ENCODE results near the gene ADGRF5.

DNA sequence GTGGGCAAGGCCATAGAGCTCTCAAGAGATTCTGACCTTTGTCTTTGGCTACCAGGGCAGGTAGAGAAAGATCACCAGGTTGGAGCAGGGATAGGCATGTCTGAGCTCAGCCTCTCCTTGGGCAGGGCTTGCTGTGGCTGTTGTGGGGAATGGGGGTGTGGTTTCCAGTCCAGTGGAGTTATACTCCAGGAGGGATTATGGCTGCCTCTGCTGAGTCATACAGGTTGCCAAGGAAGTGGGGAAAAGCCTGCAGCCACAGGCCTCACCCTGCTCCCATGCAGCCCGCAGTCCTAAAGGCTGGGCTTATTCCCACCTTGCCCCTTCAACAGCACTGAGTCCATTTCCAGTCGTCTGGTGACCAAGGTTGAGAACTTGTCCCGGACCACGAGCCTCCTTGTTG is 106.6 kb downstream of the ADGRF5 start:
- TF ChIP-seq, protein P1, sequence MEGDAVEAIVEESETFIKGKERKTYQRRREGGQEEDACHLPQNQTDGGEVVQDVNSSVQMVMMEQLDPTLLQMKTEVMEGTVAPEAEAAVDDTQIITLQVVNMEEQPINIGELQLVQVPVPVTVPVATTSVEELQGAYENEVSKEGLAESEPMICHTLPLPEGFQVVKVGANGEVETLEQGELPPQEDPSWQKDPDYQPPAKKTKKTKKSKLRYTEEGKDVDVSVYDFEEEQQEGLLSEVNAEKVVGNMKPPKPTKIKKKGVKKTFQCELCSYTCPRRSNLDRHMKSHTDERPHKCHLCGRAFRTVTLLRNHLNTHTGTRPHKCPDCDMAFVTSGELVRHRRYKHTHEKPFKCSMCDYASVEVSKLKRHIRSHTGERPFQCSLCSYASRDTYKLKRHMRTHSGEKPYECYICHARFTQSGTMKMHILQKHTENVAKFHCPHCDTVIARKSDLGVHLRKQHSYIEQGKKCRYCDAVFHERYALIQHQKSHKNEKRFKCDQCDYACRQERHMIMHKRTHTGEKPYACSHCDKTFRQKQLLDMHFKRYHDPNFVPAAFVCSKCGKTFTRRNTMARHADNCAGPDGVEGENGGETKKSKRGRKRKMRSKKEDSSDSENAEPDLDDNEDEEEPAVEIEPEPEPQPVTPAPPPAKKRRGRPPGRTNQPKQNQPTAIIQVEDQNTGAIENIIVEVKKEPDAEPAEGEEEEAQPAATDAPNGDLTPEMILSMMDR (IDR thresholded peaks at IDR 0.05; ENCODE audit: poor library complexity) = no peak
- TF ChIP-seq EZH2 (IDR thresholded peaks at IDR 0.05; ENCODE audit: borderline replicate concordance) = no peak
- no peak for TF ChIP-seq EZH2phosphoT487 (IDR thresholded peaks at IDR 0.05; ENCODE audit: low read depth, severe bottlenecking, unreplicated experiment)

Measured in hepatocyte (in vitro differentiated cells).